Ovary (tissue), 9 donors: ENCODE measurements around the gene SLC6A2. TPM values are rescaled to one million over a fixed set of nuclear protein-coding genes. Genes with fewer than 3 reads are reported as not detected.

Source experiments
- DNase-seq, 5 donors: peaks; one replicate each; pipeline ENCODE4 v3.0.0-alpha.2; 2019 to 2020
- H3K27ac ChIP-seq, 2 donors: fragments of 200-600 bp; one replicate each; pipeline versions ENCODE4 v1.5.1 to v1.8.0; 2019 to 2022
- H3K27me3 ChIP-seq: fragments of 200-600 bp; one replicate; pipeline ENCODE4 v1.8.0; 2022
- H3K36me3 ChIP-seq: fragments of 200-600 bp; sonication (generic); one replicate; pipeline ENCODE4 v1.5.1; 2019
- H3K4me1 ChIP-seq: one replicate; pipeline ENCODE4 v1.8.1; 2013; ENCODE audit warnings: mild to moderate bottlenecking, moderate library complexity; ENCODE audit not compliant: insufficient read depth
- H3K4me3 ChIP-seq: fragments of 200-600 bp; sonication (generic); one replicate; pipeline ENCODE4 v1.5.1; 2017
- H3K9me3 ChIP-seq, 2 donors: fragments of 200-600 bp in 1 of 2; sonication (generic) in 1 of 2; one replicate each; pipeline versions ENCODE4 v1.5.1 to v1.8.1; 2013 to 2019; ENCODE audit warnings: mild to moderate bottlenecking in 1 of 2, moderate library complexity in 1 of 2
- CTCF ChIP-seq, 3 donors: fragments of 450-650 bp in 2 of 3; fragments of 200-600 bp in 1 of 3; IDR thresholded peaks; one replicate each; pipeline versions ENCODE4 v1.5.1 to v1.8.0; 2016 to 2022; ENCODE audit warnings: antibody characterized with exemption in 3 of 3, mild to moderate bottlenecking in 1 of 3
- EP300 ChIP-seq: sonication (generic); formaldehyde crosslinking; IDR thresholded peaks from one replicate; pipeline ENCODE4 v1.6.1; 2017; ENCODE audit warnings: antibody characterized with exemption
- POLR2A ChIP-seq: fragments of 450-650 bp; IDR thresholded peaks from one replicate; pipeline ENCODE4 v1.6.1; 2017; ENCODE audit warnings: antibody characterized with exemption, mild to moderate bottlenecking, moderate library complexity
- whole genome bisulfite sequencing, 3 donors: extraction: QIAGEN DNeasy Blood & Tissue Kit in 1 of 3; methylation state at CpG; one replicate each; pipeline versions ENCODE4 v1.1.5 to v1.1.7; 2013 to 2017; 5-methylcytosine and 5-hydroxymethylcytosine counted together
- intact Hi-C, 4 donors: fragments of 100-400 bp; cut with DNase I; formaldehyde crosslinking; loops; one replicate each; pipeline versions ENCODE4 v1.11.0 to v1.15.1; 2022 to 2023
- polyA plus RNA-seq, 2 donors: library from polyadenylated mRNA; stranded (reverse); fragments of 200-250 nt in 1 of 2; fragments of 350-450 nt in 1 of 2; fragmentation: Illumina TruSeq in 1 of 2; extraction: RNeasy Lipid Tissue Mini Kit (QIAGEN cat#74804) in 1 of 2; gene quantifications; one replicate each; pipeline ENCODE4 v1.2.3, GENCODE V29; 2013 to 2014
- total RNA-seq, 7 donors: library from RNA; depleted of rRNA in 2 of 7; stranded (reverse); fragments of >200 nt in 2 of 7; fragmentation: NEBNext Ultra II Directional in 3 of 7; extraction: Animal tissue kit (Norgen Biotek cat#: 25700) in 3 of 7; gene quantifications; one replicate each; pipeline versions ENCODE4 v1.1.0 to v1.2.4, GENCODE V29; 2016 to 2023
- donor health status: DM: no; HTN: no; CAD: no; lungs with moderate emphysema.
- donor health status: DM: no; HTN: no; CAD: no.
- donor health status: Bipolar disorder and iron deficiency.
- donor health status: DM: yes; HTN: yes; CAD: no.
- donor health status: DM: no; HTN: no; CAD: no.
- donor health status: DM: yes; HTN: yes; CAD: no.

SLC6A2 gene
- total and polyA plus RNA-seq, 9 donors, result 0.08 to 0.36 (median 0.21) TPM; not detected in 3

GRCh38 chr16:55640701-55641327, 15.0 kb upstream of the SLC6A2 start:
- no peak for TF ChIP-seq POLR2A
- no peak for TF ChIP-seq CTCF (IDR thresholded peaks at IDR 0.05)
- no peak for TF ChIP-seq EP300
- H3K36me3 ChIP-seq, result no peaks in the 10 kb centered on the region
- intact Hi-C loops, result no loop called here
- DNase-seq, result no peak
- H3K27me3 ChIP-seq, result no peaks in the 10 kb centered on the region
- WGBS, 3 donors, result 60 to 68% (median 62%) methylated on average over 9 of the region's 9 CpGs
- no peaks in the 10 kb centered on the region for H3K9me3 ChIP-seq
- H3K4me3 ChIP-seq, result no peak overlapping the region
- peaks cover 3% of the 10 kb centered on the region for H3K4me1 ChIP-seq
- no peak overlapping the region for H3K27ac ChIP-seq

GRCh38 chr16:55641430-55642056, 14.2 kb upstream of the SLC6A2 start:
- TF ChIP-seq EP300 (no peak), CTCF (IDR thresholded peaks at IDR 0.05) (no peak)
- Histone ChIP-seq H3K36me3 (no peaks in the 10 kb centered on the region), H3K4me1 (peaks cover 3% of the 10 kb centered on the region), H3K9me3 (no peaks in the 10 kb centered on the region), H3K27ac (no peak overlapping the region), H3K4me3 (no peak overlapping the region), H3K27me3 (no peaks in the 10 kb centered on the region)
- intact Hi-C loops, result no loop called here
- no peak for DNase-seq
- WGBS, 3 donors, result 3 to 13% (median 5%) methylated on average over 7 of the region's 7 CpGs

- Histone ChIP-seq H3K4me1 (peaks cover 3% of the 10 kb centered on the region), H3K27ac (no peak overlapping the region), H3K27me3 (no peaks in the 10 kb centered on the region), H3K9me3 (no peaks in the 10 kb centered on the region), H3K36me3 (no peaks in the 10 kb centered on the region), H3K4me3 (no peak overlapping the region)
- intact Hi-C loops, result no loop called here
- no peak for DNase-seq
- no peak for TF ChIP-seq EP300
- TF ChIP-seq CTCF (IDR thresholded peaks at IDR 0.05), result no peak
- no peak for TF ChIP-seq POLR2A
- WGBS, 3 donors, result 64 to 68% (median 65%) methylated on average over 3 of the region's 3 CpGs
These were observed 13.2 kb upstream of the SLC6A2 start for GRCh38 chr16:55642611-55643010.

- Histone ChIP-seq H3K9me3 (no peaks in the 10 kb centered on the region), H3K27ac (no peak overlapping the region), H3K27me3 (no peaks in the 10 kb centered on the region), H3K4me1 (peaks cover 3% of the 10 kb centered on the region), H3K4me3 (no peak overlapping the region), H3K36me3 (no peaks in the 10 kb centered on the region)
- WGBS, 3 donors, result 83 to 85% (median 85%) methylated on average over 11 of the region's 11 CpGs
- TF ChIP-seq CTCF (IDR thresholded peaks at IDR 0.05) (no peak), EP300 (no peak), POLR2A (no peak)
- no peak for DNase-seq
- intact Hi-C loops, result no loop called here
These were observed 12.4 kb upstream of the SLC6A2 start for GRCh38 chr16:55643161-55643970.
